GM12878 (cell line): ENCODE results near the gene MYO15B. TPM values are rescaled to one million over a fixed set of nuclear protein-coding genes. Genes with fewer than 3 reads are reported as not detected.
A peak's percentile ranks its signal among the peaks of the same experiment; 100 is the strongest.

Source experiments
- ATAC-seq: fragments of 200-7000 bp; cut with Tn5 transposase; 3 replicates; pipeline ENCODE4 v1.9.1; 2020; ENCODE audit warnings: mild to moderate bottlenecking, moderate library complexity
- Bru-seq: library from RNA; stranded (reverse); fragments of 400-500 nt; gene quantifications from one replicate; lab custom pipeline; 2021; lab: Mats Ljungman, UMichigan
- BruChase-seq, 2 experiments: library from RNA; stranded (reverse); fragments of 400-500 nt; gene quantifications; one replicate each; lab custom pipeline; 2021; lab: Mats Ljungman, UMichigan
- BruUV-seq: library from RNA; stranded (reverse); fragments of 400-500 nt; replicated peaks from 2 replicates; lab custom pipeline; 2021; lab: Mats Ljungman, UMichigan
- CTCF ChIA-PET: fragments of 300-600 bp; sonication (Branson Sonifier 250); formaldehyde crosslinking; extraction: SDS; loops from one replicate; lab custom pipeline; 2021; ENCODE audit warnings: inconsistent platforms; lab: Yijun Ruan, JAX
- POLR2A ChIA-PET: fragments of 350-600 bp; formaldehyde crosslinking; extraction: SDS; loops from one replicate; lab custom pipeline; 2021; ENCODE audit warnings: inconsistent platforms; lab: Charles Lee
- RAD21 ChIA-PET: fragments of 300-600 bp; sonication (Branson Sonifier 250); formaldehyde crosslinking; loops from one replicate; lab custom pipeline; 2023; ENCODE audit warnings: antibody characterized with exemption; ENCODE audit not compliant: unreplicated experiment; lab: Charles Lee
- SMC1A ChIA-PET: fragments of 300-600 bp; sonication (Branson Sonifier 250); formaldehyde crosslinking; loops from one replicate; lab custom pipeline; 2023; ENCODE audit not compliant: unreplicated experiment, uncharacterized antibody; lab: Charles Lee
- DNase-seq: peaks from one replicate; pipeline ENCODE4 v3.0.0-alpha.2; 2011; ENCODE audit warnings: low read depth, low spot score
- FAIRE-seq: peaks from 3 replicates; lab custom pipeline; 2011; peaks lifted over from hg19 to GRCh38; lab: Jason Lieb, UNC
- H2AFZ ChIP-seq: 2 replicates; pipeline ENCODE4 v1.6.0; 2011; ENCODE audit warnings: low read depth, low read length, control low read depth; ENCODE audit not compliant: control insufficient read depth
- H3K27ac ChIP-seq: 2 replicates; pipeline ENCODE4 v1.5.1; 2011; ENCODE audit warnings: control low read depth; ENCODE audit not compliant: control insufficient read depth, insufficient read depth
- H3K27me3 ChIP-seq, 2 experiments: replicated peaks in 1 of 2; 2 replicates each; pipeline versions ENCODE4 v1.6.0 to v1.6.1; 2011; ENCODE audit warnings: low read length in 1 of 2; ENCODE audit not compliant: control insufficient read depth in 2 of 2, insufficient read depth in 2 of 2
- H3K36me3 ChIP-seq, 2 experiments: 2 replicates each; pipeline ENCODE4 v1.5.1; 2011; ENCODE audit warnings: low read length in 1 of 2; ENCODE audit not compliant: control insufficient read depth in 2 of 2, insufficient read depth in 2 of 2
- H3K4me1 ChIP-seq: 2 replicates; pipeline ENCODE4 v1.6.1; 2011; ENCODE audit warnings: mild to moderate bottlenecking, low read length, moderate library complexity, mixed read lengths; ENCODE audit not compliant: control insufficient read depth, insufficient read depth
- H3K4me2 ChIP-seq: 2 replicates; pipeline ENCODE4 v1.6.0; 2011; ENCODE audit warnings: control low read depth; ENCODE audit not compliant: control insufficient read depth, insufficient read depth
- H3K4me3 ChIP-seq: fragments of 200-600 bp; sonication (generic); 2 replicates; pipeline ENCODE4 v1.5.1; 2016
- H3K79me2 ChIP-seq: 2 replicates; pipeline ENCODE4 v1.6.0; 2011; ENCODE audit warnings: low read length; ENCODE audit not compliant: control insufficient read depth, insufficient read depth
- H3K9ac ChIP-seq: 2 replicates; pipeline ENCODE4 v1.8.0; 2011; ENCODE audit warnings: low read length, control low read depth, mixed read lengths; ENCODE audit not compliant: control insufficient read depth, insufficient read depth
- H3K9me3 ChIP-seq: replicated peaks from 3 replicates; pipeline ENCODE4 v1.5.1; 2011; ENCODE audit warnings: mild to moderate bottlenecking, low read length; ENCODE audit not compliant: control insufficient read depth, insufficient read depth
- H4K20me1 ChIP-seq: 2 replicates; pipeline ENCODE4 v1.6.0; 2011; ENCODE audit not compliant: control insufficient read depth, insufficient read depth
- CTCF ChIP-seq, 3 experiments: IDR thresholded peaks in 2 of 3; conservative IDR thresholded peaks in 1 of 3; 2 replicates each; pipeline ENCODE4 v1.5.1; 2011; ENCODE audit warnings: low read depth in 3 of 3, low read length in 3 of 3, mild to moderate bottlenecking in 3 of 3, control low read depth in 2 of 3, moderate library complexity in 2 of 3, inconsistent platforms in 1 of 3, mixed read lengths in 1 of 3; ENCODE audit not compliant: control insufficient read depth in 2 of 3, insufficient read depth in 1 of 3; ENCODE audit errors: extremely low read depth in 1 of 3
- DPF2 ChIP-seq: fragments of 450-650 bp; IDR thresholded peaks from 2 replicates; pipeline ENCODE4 v1.6.1; 2017; ENCODE audit warnings: mild to moderate bottlenecking
- JUND ChIP-seq: IDR thresholded peaks from 2 replicates; pipeline ENCODE4 v1.6.1; 2012; ENCODE audit warnings: low read depth, mild to moderate bottlenecking, low read length, improper control_type of control experiment, moderate library complexity
- MYB ChIP-seq: fragments of 150-350 bp; IDR thresholded peaks from 2 replicates; pipeline ENCODE4 v1.6.1; 2014; ENCODE audit warnings: mild to moderate bottlenecking, low read depth, low read length, borderline replicate concordance
- RBBP5 ChIP-seq: fragments of 200-600 bp; sonication (generic); conservative IDR thresholded peaks from 2 replicates; pipeline ENCODE4 v1.6.1; 2016
- SREBF1 ChIP-seq: IDR thresholded peaks from 2 replicates; pipeline ENCODE4 v1.6.1; 2012; ENCODE audit warnings: mild to moderate bottlenecking, low read length
- SUZ12 ChIP-seq: fragments of 200-600 bp; sonication (generic); IDR thresholded peaks from one replicate; pipeline ENCODE4 v1.6.1; 2018; ENCODE audit warnings: antibody characterized with exemption, mild to moderate bottlenecking; ENCODE audit not compliant: unreplicated experiment
- ZBED1 ChIP-seq: IDR thresholded peaks from 2 replicates; pipeline ENCODE4 v1.6.1; 2016; ENCODE audit warnings: borderline replicate concordance
- WGBS: methylation state at CpG from one replicate; pipeline ENCODE4 v1.1.6; 2016; ENCODE audit warnings: low lambda C conversion rate; ENCODE audit not compliant: insufficient replicate concordance, insufficient coverage; ENCODE audit errors: missing lambda C conversion rate; 5-methylcytosine and 5-hydroxymethylcytosine counted together
- in situ Hi-C: fragments of 300-500 bp; cut with MboI; formaldehyde crosslinking; loops from 9 replicates; pipeline ENCODE4 v1.14.3; 2018; ENCODE audit warnings: mixed read lengths
- intact Hi-C: fragments of 100-400 bp; cut with micrococcal nuclease; formaldehyde crosslinking; loops from one replicate; pipeline ENCODE4 v1.14.2; 2022; ENCODE audit not compliant: unreplicated experiment
- long read RNA-seq, 2 experiments: library from polyadenylated mRNA; unstranded; transcript quantifications; one replicate each; pipeline ENCODE4 v2.0.0, GENCODE V29; 2019 to 2020
- polyA minus RNA-seq, 3 experiments: library from RNA; depleted of rRNA, polyadenylated mRNA; stranded (reverse); fragments of >200 nt; gene quantifications; 2 replicates each; pipeline ENCODE4 v1.2.3, GENCODE V29; 2011
- polyA plus RNA-seq, 11 experiments: library from polyadenylated mRNA; depleted of rRNA in 4 of 11; unstranded in 6 of 11; stranded (reverse) in 5 of 11; fragments of >200 nt; fragmentation: Nextera tagmentation in 4 of 11; fragmentation: Illumina TruSeq in 1 of 11; extraction: Ambion mirVana in 4 of 11; extraction: Trizol in 1 of 11; gene quantifications; 1 replicate in 1 of 11; 2 replicates in 10 of 11; pipeline versions ENCODE4 v1.2.1 to v1.2.3, GENCODE V29; 2011 to 2016; ENCODE audit warnings: inconsistent platforms in 2 of 11, missing spikeins in 2 of 11, low read depth in 1 of 11
- total RNA-seq, 4 experiments: library from RNA; depleted of rRNA in 3 of 4; stranded (reverse); fragments of >200 nt in 3 of 4; fragmentation: Illumina TruSeq in 1 of 4; extraction: Trizol in 1 of 4; gene quantifications; 2 replicates each; pipeline versions ENCODE4 v1.2.1 to v1.2.3, GENCODE V29; 2013 to 2021
- TF ChIP-seq, protein P1 (sequence below): fragments of 450-650 bp; IDR thresholded peaks from 2 replicates; pipeline ENCODE4 v1.6.1; 2017; ENCODE audit warnings: mild to moderate bottlenecking, moderate library complexity

MYO15B gene
- 43.1 and 49.0 TPM in 2 replicates for total RNA-seq (2013; cell fraction: nucleolus; rRNA removed)
- total RNA-seq (2014; rRNA removed) (4.3 and 6.7 TPM in 2 replicates), total RNA-seq (2014; rRNA removed; fragmentation: Illumina TruSeq; extraction: Trizol) (2.3 and 2.7 TPM in 2 replicates), total RNA-seq (2021) (12.3 and 15.4 TPM in 2 replicates), polyA plus RNA-seq (2011; rRNA removed) (0.67 and 0.82 TPM in 2 replicates), polyA plus RNA-seq (2014; fragmentation: Illumina TruSeq; extraction: Trizol) (2.1 and 3.6 TPM in 2 replicates), polyA plus RNA-seq (2014; fragmentation: Nextera tagmentation; extraction: Ambion mirVana) (under 1 TPM in 1 of 2 experiments, not detected in 1; 0.82 TPM), polyA plus RNA-seq (2014; rRNA removed) (9.0 and 11.1 TPM in 2 replicates), polyA plus RNA-seq (2016; fragmentation: Nextera tagmentation; extraction: Ambion mirVana) (1 to 10 TPM; 1.2 to 1.3 TPM), polyA minus RNA-seq (2011; rRNA and poly(A)+ RNA removed) (0.59 and 0.62 TPM in 2 replicates), Bru-seq, nascent RNA (percentile 48 among the genes with signal in this experiment), BruChase-seq, experiment 1, labeled RNA remaining after a 6-hour chase (percentile 54 among the genes with signal in this experiment), BruChase-seq, experiment 2, labeled RNA remaining after a 2-hour chase (percentile 45 among the genes with signal in this experiment)
- polyA plus RNA-seq (2011; ENCODE audit: low read depth) = 3.0 TPM
- 0.73 and 0.92 TPM in 2 replicates for polyA plus RNA-seq (2011; cell fraction: cytosol; rRNA removed)
- 16.5 and 17.3 TPM in 2 replicates for polyA plus RNA-seq (2011; cell fraction: nucleus; rRNA removed)
- polyA plus RNA-seq (2012) = 14.4 and 19.5 TPM in 2 replicates
- polyA minus RNA-seq (2011; cell fraction: cytosol; rRNA and poly(A)+ RNA removed) = not detected in 2 replicates
- 3.1 and 7.0 TPM in 2 replicates for polyA minus RNA-seq (2011; cell fraction: nucleus; rRNA and poly(A)+ RNA removed)
- long read RNA-seq, experiment 1 = 0 reads
- long read RNA-seq, experiment 2 = 0 reads

- H2AFZ ChIP-seq = peak within 1 kb of the TSS; percentile 67
- peaks cover 5 to 9% of the 10 kb centered on the region in 2 experiments for H3K27me3 ChIP-seq
- RAD21 ChIA-PET = interaction anchor here (1.0 kb wide), 1 partner anchor 72 kb away, joined by 6 read pairs; the partner anchor contains the start of gene TSEN54
- no peak for DNase-seq
- peak within 1 kb of the TSS; percentile 53; the same call in 1 of the 2 replicates for H3K4me3 ChIP-seq
- H4K20me1 ChIP-seq = no peaks in the 10 kb centered on the region
- H3K9ac ChIP-seq = peak within 1 kb of the TSS; percentile 44; the same call in 1 of the 2 replicates
- peak; percentile 61 for ATAC-seq
- H3K27ac ChIP-seq = peak within 1 kb of the TSS; percentile 33; the same call in 1 of the 2 replicates
- CTCF ChIA-PET = interaction anchor here (0.7 to 2.9 kb wide), 6 partner anchors 45 to 165 kb away, joined by 3 to 12 read pairs (median 3); partner anchors contain the start of genes RECQL5 and TSEN54
- H3K4me2 ChIP-seq = peak within 1 kb of the TSS; percentile 88
- SMC1A ChIA-PET = interaction anchor here (1.2 kb wide), 1 partner anchor 71 kb away, joined by 5 read pairs; the partner anchor contains the start of gene TSEN54
- intact Hi-C loops = loop anchor here (2.0 kb wide), 1 partner anchor 71 kb away; the partner anchor contains the start of gene TSEN54
- no peak for FAIRE-seq
- 12% methylated on average over 67 of the region's 82 CpGs for WGBS
- no peaks in the 10 kb centered on the region for H3K36me3 ChIP-seq
- H3K4me1 ChIP-seq = 0 out of 2 replicates have a peak, but pooled peaks cover 4% of the 10 kb centered on the region
- in situ Hi-C loops = no loop called here
- no TSS peak for BruUV-seq
- H3K79me2 ChIP-seq = no peaks in the 10 kb centered on the region
- POLR2A ChIA-PET = interaction anchor here (0.6 to 1.0 kb wide), 3 partner anchors 71 to 95 kb away, joined by 3 to 4 read pairs (median 3); no protein-coding TSS in a partner anchor
- no peaks in the 10 kb centered on the region for H3K9me3 ChIP-seq
- TF ChIP-seq, protein P1, sequence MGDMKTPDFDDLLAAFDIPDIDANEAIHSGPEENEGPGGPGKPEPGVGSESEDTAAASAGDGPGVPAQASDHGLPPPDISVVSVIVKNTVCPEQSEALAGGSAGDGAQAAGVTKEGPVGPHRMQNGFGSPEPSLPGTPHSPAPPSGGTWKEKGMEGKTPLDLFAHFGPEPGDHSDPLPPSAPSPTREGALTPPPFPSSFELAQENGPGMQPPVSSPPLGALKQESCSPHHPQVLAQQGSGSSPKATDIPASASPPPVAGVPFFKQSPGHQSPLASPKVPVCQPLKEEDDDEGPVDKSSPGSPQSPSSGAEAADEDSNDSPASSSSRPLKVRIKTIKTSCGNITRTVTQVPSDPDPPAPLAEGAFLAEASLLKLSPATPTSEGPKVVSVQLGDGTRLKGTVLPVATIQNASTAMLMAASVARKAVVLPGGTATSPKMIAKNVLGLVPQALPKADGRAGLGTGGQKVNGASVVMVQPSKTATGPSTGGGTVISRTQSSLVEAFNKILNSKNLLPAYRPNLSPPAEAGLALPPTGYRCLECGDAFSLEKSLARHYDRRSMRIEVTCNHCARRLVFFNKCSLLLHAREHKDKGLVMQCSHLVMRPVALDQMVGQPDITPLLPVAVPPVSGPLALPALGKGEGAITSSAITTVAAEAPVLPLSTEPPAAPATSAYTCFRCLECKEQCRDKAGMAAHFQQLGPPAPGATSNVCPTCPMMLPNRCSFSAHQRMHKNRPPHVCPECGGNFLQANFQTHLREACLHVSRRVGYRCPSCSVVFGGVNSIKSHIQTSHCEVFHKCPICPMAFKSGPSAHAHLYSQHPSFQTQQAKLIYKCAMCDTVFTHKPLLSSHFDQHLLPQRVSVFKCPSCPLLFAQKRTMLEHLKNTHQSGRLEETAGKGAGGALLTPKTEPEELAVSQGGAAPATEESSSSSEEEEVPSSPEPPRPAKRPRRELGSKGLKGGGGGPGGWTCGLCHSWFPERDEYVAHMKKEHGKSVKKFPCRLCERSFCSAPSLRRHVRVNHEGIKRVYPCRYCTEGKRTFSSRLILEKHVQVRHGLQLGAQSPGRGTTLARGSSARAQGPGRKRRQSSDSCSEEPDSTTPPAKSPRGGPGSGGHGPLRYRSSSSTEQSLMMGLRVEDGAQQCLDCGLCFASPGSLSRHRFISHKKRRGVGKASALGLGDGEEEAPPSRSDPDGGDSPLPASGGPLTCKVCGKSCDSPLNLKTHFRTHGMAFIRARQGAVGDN = 0 out of 2 replicates have a peak, but pooled peaks have one; percentile 16
- TF ChIP-seq MYB (no peak), RBBP5 (no peak), JUND (no peak), SREBF1 (no peak), DPF2 (0 out of 2 replicates have a peak, but pooled peaks have one; percentile 47), ZBED1 (no peak), SUZ12 (peak; percentile 89), CTCF (IDR thresholded peaks at IDR 0.05 in 2 of 3, conservative IDR thresholded peaks at IDR 0.05 in 1 of 3; ENCODE audit: control insufficient read depth in 2 of 3, extremely low read depth in 1 of 3, insufficient read depth in 1 of 3, low read depth in 3 of 3, low read length in 3 of 3) (peak in 2 of 3 experiments; percentile 11 to 30; a peak in 1 of 6 replicates)
Measured at GRCh38 chr17:75587675-75588595, at the start of gene MYO15B. Gene MYO15B (plus strand): TSS chr17:75587800. CDS start chr17:75588058, 258 bp downstream.
